SU-DHL-6 (cell line): ENCODE data around the gene SRPK2.

ENCODE experiments used
- EZH2phosphoT487 ChIP-seq: fragments of 200-600 bp; sonication (generic), shearing (Covaris generic); conservative IDR thresholded peaks from 2 replicates; pipeline ENCODE4 v1.6.1; 2018; ENCODE audit warnings: mild to moderate bottlenecking, antibody characterized with exemption, low read length, moderate library complexity, mixed read lengths
- TF ChIP-seq, protein P1 (sequence below): fragments of 200-600 bp; sonication (generic); IDR thresholded peaks from one replicate; pipeline ENCODE4 v1.5.1; 2017; ENCODE audit warnings: antibody characterized with exemption, mild to moderate bottlenecking, low read length, moderate library complexity; ENCODE audit not compliant: insufficient read depth, poor library complexity, severe bottlenecking

DNA sequence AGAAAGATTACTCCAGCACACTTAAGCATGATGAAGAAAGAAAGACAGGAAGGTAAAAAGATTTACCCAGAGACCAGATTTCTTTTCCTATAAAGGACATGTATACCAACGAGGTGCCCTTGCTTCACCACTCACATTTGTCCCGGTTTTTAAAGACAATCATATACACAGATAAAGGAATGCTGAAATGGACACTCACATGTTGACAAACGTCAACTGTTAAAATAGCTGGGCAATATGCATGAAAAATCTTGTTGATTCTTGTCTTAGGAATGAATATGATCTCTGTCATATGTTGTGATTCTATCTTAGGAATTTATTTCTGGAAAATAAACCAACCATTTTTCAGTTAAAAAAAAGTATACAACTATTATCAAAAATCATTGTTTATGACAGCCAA, 158.2 kb downstream of the SRPK2 start:
- no peak for TF ChIP-seq EZH2phosphoT487
- TF ChIP-seq, protein P1, sequence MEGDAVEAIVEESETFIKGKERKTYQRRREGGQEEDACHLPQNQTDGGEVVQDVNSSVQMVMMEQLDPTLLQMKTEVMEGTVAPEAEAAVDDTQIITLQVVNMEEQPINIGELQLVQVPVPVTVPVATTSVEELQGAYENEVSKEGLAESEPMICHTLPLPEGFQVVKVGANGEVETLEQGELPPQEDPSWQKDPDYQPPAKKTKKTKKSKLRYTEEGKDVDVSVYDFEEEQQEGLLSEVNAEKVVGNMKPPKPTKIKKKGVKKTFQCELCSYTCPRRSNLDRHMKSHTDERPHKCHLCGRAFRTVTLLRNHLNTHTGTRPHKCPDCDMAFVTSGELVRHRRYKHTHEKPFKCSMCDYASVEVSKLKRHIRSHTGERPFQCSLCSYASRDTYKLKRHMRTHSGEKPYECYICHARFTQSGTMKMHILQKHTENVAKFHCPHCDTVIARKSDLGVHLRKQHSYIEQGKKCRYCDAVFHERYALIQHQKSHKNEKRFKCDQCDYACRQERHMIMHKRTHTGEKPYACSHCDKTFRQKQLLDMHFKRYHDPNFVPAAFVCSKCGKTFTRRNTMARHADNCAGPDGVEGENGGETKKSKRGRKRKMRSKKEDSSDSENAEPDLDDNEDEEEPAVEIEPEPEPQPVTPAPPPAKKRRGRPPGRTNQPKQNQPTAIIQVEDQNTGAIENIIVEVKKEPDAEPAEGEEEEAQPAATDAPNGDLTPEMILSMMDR: no peak
